ENCODE data around the gene NBPF12.
"Not testable (repeated sequence)": the region's sequence is repeated elsewhere in the genome, so short reads cannot be mapped to it uniquely, and the experiment has no call there.

NBPF12 gene

GRCh38 chr1:146938242-146938902 is at the start of gene NBPF12:
NBPF12 (plus strand) TSS chr1:146938324; CDS start chr1:146960144, 21,820 bp downstream.
- peak; percentile 85 for DNase-seq

- DNase-seq, result not testable (repeated sequence)
These were observed 46.8 kb upstream of the NBPF12 start for GRCh38 chr1:146891355-146891754.

- DNase-seq, result not testable (repeated sequence)
These were observed 45.8 kb upstream of the NBPF12 start for GRCh38 chr1:146892331-146892730.

- not testable (repeated sequence) for DNase-seq
These were observed 30.4 kb upstream of the NBPF12 start for GRCh38 chr1:146907565-146908261.

- DNase-seq, result not testable (repeated sequence)
These were observed 25.1 kb upstream of the NBPF12 start for GRCh38 chr1:146912975-146913374.

GRCh38 chr1:146920811-146921210 is 17.3 kb upstream of the NBPF12 start:
- DNase-seq, result not testable (repeated sequence)

- DNase-seq, result not testable (repeated sequence)
These were observed 15.5 kb upstream of the NBPF12 start for GRCh38 chr1:146922614-146923013.

GRCh38 chr1:146924106-146924505 is 14.0 kb upstream of the NBPF12 start:
- not testable (repeated sequence) for DNase-seq

GRCh38 chr1:146926413-146926812 is 11.7 kb upstream of the NBPF12 start:
- not testable (repeated sequence) for DNase-seq

GRCh38 chr1:146930225-146930624 is 7.9 kb upstream of the NBPF12 start:
- not testable (repeated sequence) for DNase-seq

GRCh38 chr1:146934390-146935223 is 3.5 kb upstream of the NBPF12 start:
- DNase-seq, result not testable (repeated sequence)

- DNase-seq, result not testable (repeated sequence)
These were observed 662 bp upstream of the NBPF12 start for GRCh38 chr1:146937462-146937861.

- DNase-seq, result peak; percentile 43
These were observed 1.0 kb downstream of the NBPF12 start for GRCh38 chr1:146938927-146939786.

- DNase-seq, result not testable (repeated sequence)
These were observed 2.2 kb downstream of the NBPF12 start for GRCh38 chr1:146940293-146940692.

- not testable (repeated sequence) for DNase-seq
These were observed 5.3 kb downstream of the NBPF12 start for GRCh38 chr1:146943342-146943886.

GRCh38 chr1:146948127-146948526 is 10.0 kb downstream of the NBPF12 start:
- not testable (repeated sequence) for DNase-seq

- not testable (repeated sequence) for DNase-seq
These were observed 26.2 kb downstream of the NBPF12 start for GRCh38 chr1:146964340-146964739.

- DNase-seq, result not testable (repeated sequence)
These were observed 28.2 kb downstream of the NBPF12 start for GRCh38 chr1:146966351-146966750.

GRCh38 chr1:146970656-146971055 is 32.5 kb downstream of the NBPF12 start:
- not testable (repeated sequence) for DNase-seq

- not testable (repeated sequence) for DNase-seq
These were observed 34.6 kb downstream of the NBPF12 start for GRCh38 chr1:146972681-146973080.

- DNase-seq, result not testable (repeated sequence)
These were observed 47.7 kb downstream of the NBPF12 start for GRCh38 chr1:146985855-146986254.

GRCh38 chr1:146986450-146986849 is 48.3 kb downstream of the NBPF12 start:
- DNase-seq, result not testable (repeated sequence)

All from stimulated activated CD8-positive, alpha-beta memory T cell treated with anti-CD3 and anti-CD28 coated beads, Interleukin-4, amount 100 ng/mL, for 48 hours (primary cell).